HEK293 (cell line): ENCODE results near the gene DSC1.

Experiments
- CTCF ChIA-PET: fragments of 350-600 bp; formaldehyde crosslinking; extraction: SDS; loops from one replicate; lab custom pipeline; 2021; ENCODE audit warnings: antibody characterized with exemption; lab: Yijun Ruan, JAX
- POLR2A ChIA-PET: fragments of 300-600 bp; formaldehyde crosslinking; extraction: SDS; loops from one replicate; lab custom pipeline; 2020; ENCODE audit warnings: antibody characterized with exemption, inconsistent platforms; lab: Yijun Ruan, JAX
- H3K27ac ChIP-seq: fragments of 200-500 bp; sonication (Bioruptor generic); 2 replicates; pipeline ENCODE4 v1.5.1; 2014; ENCODE audit warnings: low read depth, low read length, control low read depth, inconsistent platforms; ENCODE audit errors: extremely low read depth
- H3K36me3 ChIP-seq, 2 experiments: fragments of 200-500 bp in 1 of 2; sonication (Bioruptor generic) in 1 of 2; 1 replicate in 1 of 2; 2 replicates in 1 of 2; pipeline ENCODE4 v1.5.1; 2014 to 2017; ENCODE audit warnings: inconsistent platforms in 2 of 2, low read length in 2 of 2; ENCODE audit not compliant: control insufficient read depth in 2 of 2, insufficient read depth in 1 of 2
- H3K4me1 ChIP-seq: fragments of 200-500 bp; sonication (Bioruptor generic); 2 replicates; pipeline ENCODE4 v1.5.1; 2014; ENCODE audit warnings: mild to moderate bottlenecking, low read length, inconsistent platforms; ENCODE audit not compliant: control insufficient read depth, insufficient read depth
- H3K4me3 ChIP-seq: 2 replicates; pipeline ENCODE4 v1.5.1; 2011; ENCODE audit warnings: low read depth, mild to moderate bottlenecking, control low read depth, low read length, moderate library complexity
- H3K9me3 ChIP-seq: fragments of 200-500 bp; sonication (Bioruptor generic); 2 replicates; pipeline ENCODE4 v1.5.1; 2014; ENCODE audit warnings: low read depth, low read length, inconsistent platforms; ENCODE audit not compliant: control insufficient read depth, insufficient read depth
- BCL6B ChIP-seq: fragments of 450-650 bp; formaldehyde crosslinking; IDR thresholded peaks from 2 replicates; pipeline ENCODE4 v1.5.1; 2017; ENCODE audit warnings: missing biosample characterization, missing genetic modification characterization
- INSM2 ChIP-seq: fragments of 450-650 bp; formaldehyde crosslinking; IDR thresholded peaks from 2 replicates; pipeline ENCODE4 v1.5.1; 2016; ENCODE audit warnings: missing biosample characterization, missing genetic modification characterization
- OSR2 ChIP-seq: fragments of 450-650 bp; formaldehyde crosslinking; IDR thresholded peaks from 2 replicates; pipeline ENCODE4 v1.5.1; 2016; ENCODE audit warnings: missing biosample characterization, missing genetic modification characterization
- PRDM10 ChIP-seq: fragments of 450-650 bp; formaldehyde crosslinking; IDR thresholded peaks from 2 replicates; pipeline ENCODE4 v1.5.1; 2016; ENCODE audit warnings: missing biosample characterization, missing genetic modification characterization
- SETDB1 ChIP-seq: IDR thresholded peaks from one replicate; pipeline ENCODE4 v1.6.1; 2017; ENCODE audit warnings: mild to moderate bottlenecking, low read length, moderate library complexity, mixed read lengths; ENCODE audit not compliant: insufficient read length
- TRIM28 ChIP-seq: IDR thresholded peaks from 2 replicates; pipeline ENCODE4 v1.6.1; 2011; ENCODE audit warnings: low read length, control low read depth, borderline replicate concordance
- ZBTB21 ChIP-seq: fragments of 450-650 bp; formaldehyde crosslinking; IDR thresholded peaks from 2 replicates; pipeline ENCODE4 v1.5.1; 2017; ENCODE audit warnings: missing biosample characterization, missing genetic modification characterization
- ZNF138 ChIP-seq: fragments of 450-650 bp; formaldehyde crosslinking; IDR thresholded peaks from 2 replicates; pipeline ENCODE4 v1.5.1; 2016; ENCODE audit warnings: missing biosample characterization, missing genetic modification characterization, borderline replicate concordance
- ZNF174 ChIP-seq: fragments of 450-650 bp; formaldehyde crosslinking; IDR thresholded peaks from 2 replicates; pipeline ENCODE4 v1.5.0; 2017; ENCODE audit warnings: missing biosample characterization, mild to moderate bottlenecking, missing genetic modification characterization
- ZNF184 ChIP-seq: fragments of 450-650 bp; IDR thresholded peaks from 2 replicates; pipeline ENCODE4 v1.5.1; 2018; ENCODE audit warnings: missing biosample characterization, mild to moderate bottlenecking, missing genetic modification characterization
- ZNF449 ChIP-seq: fragments of 450-650 bp; formaldehyde crosslinking; IDR thresholded peaks from 2 replicates; pipeline ENCODE4 v1.5.1; 2017; ENCODE audit warnings: missing biosample characterization, mild to moderate bottlenecking, missing genetic modification characterization, moderate library complexity

The DSC1 gene

GRCh38 chr18:31203096-31203793, 40.6 kb upstream of the DSC1 start:
- ChIA-PET CTCF (interaction anchor here (0.6 to 2.4 kb wide), 2 partner anchors 13 to 38 kb away, joined by 3 to 11 read pairs; no protein-coding TSS in a partner anchor), POLR2A (interaction anchor here (0.7 to 1.1 kb wide), 2 partner anchors 161 to 215 kb away, joined by 3 to 4 read pairs; no protein-coding TSS in a partner anchor)
- no peak overlapping the region for H3K27ac ChIP-seq

GRCh38 chr18:31199190-31199769, 36.6 kb upstream of the DSC1 start:
- POLR2A ChIA-PET, result interaction anchor here (0.7 kb wide), 1 partner anchor 98 kb away, joined by 6 read pairs; no protein-coding TSS in a partner anchor
- no peak for TF ChIP-seq ZBTB21
- TF ChIP-seq BCL6B (tag by site-specific recombination), result peak; percentile 74
- peak; percentile 37; the same call in 1 of the 2 replicates for TF ChIP-seq OSR2
- peak; percentile 91 for TF ChIP-seq TRIM28
- TF ChIP-seq PRDM10 (tag by site-specific recombination), result 0 out of 2 replicates have a peak, but pooled peaks have one; percentile 9
- TF ChIP-seq INSM2, result no peak
- 0 out of 2 replicates have a peak, but pooled peaks have one; percentile 41 for TF ChIP-seq ZNF184 (tag by site-specific recombination)
- no peak for TF ChIP-seq ZNF138 (tag by site-specific recombination)
- peak; percentile 33 for TF ChIP-seq SETDB1
- no peak for TF ChIP-seq ZNF174 (tag by site-specific recombination)
- peak overlapping the region; percentile 24 for H3K27ac ChIP-seq
- H3K4me1 ChIP-seq, result 0 out of 2 replicates have a peak, but pooled peaks cover 2% of the 10 kb centered on the region
- no peaks in the 10 kb centered on the region for H3K9me3 ChIP-seq
- CTCF ChIA-PET, result interaction anchor here (0.5 to 2.4 kb wide), 7 partner anchors 7 to 436 kb away, joined by 3 to 7 read pairs (median 4); no protein-coding TSS in a partner anchor
- H3K4me3 ChIP-seq, result no peak overlapping the region
- H3K36me3 ChIP-seq, result no peaks in the 10 kb centered on the region

More at GRCh38 chr18:31203096-31203793, 40.6 kb upstream of the DSC1 start:
- no peak overlapping the region for H3K4me3 ChIP-seq
- no peaks in the 10 kb centered on the region for H3K9me3 ChIP-seq
- 0 out of 2 replicates have a peak, but pooled peaks cover 11% of the 10 kb centered on the region for H3K4me1 ChIP-seq
- TF ChIP-seq PRDM10 (tag by site-specific recombination) (0 out of 2 replicates have a peak, but pooled peaks have one; percentile 17), TRIM28 (peak; percentile 85), ZNF449 (no peak)
- TF ChIP-seq, all 188 proteins: peak for 2
- H3K36me3 ChIP-seq, result no peaks in the 10 kb centered on the region
